Aorta (tissue), 5 donors: ENCODE measurements around the gene RIT2. TPM values are rescaled to one million over a fixed set of nuclear protein-coding genes. Genes with fewer than 3 reads are reported as not detected.

Experiments
- ATAC-seq: fragments of 200-7000 bp; cut with Tn5 transposase; one replicate; pipeline ENCODE4 v1.9.1; 2022; ENCODE audit warnings: moderate library complexity; ENCODE audit not compliant: low FRiP score
- DNase-seq, 2 donors: peaks; one replicate each; pipeline ENCODE4 v3.0.0-alpha.2; 2020
- H3K27ac ChIP-seq, 2 donors: one replicate each; pipeline ENCODE4 v1.5.1; 2013; ENCODE audit warnings: low read length in 2 of 2, mild to moderate bottlenecking in 2 of 2, moderate library complexity in 2 of 2, control low read depth in 1 of 2, inconsistent platforms in 1 of 2, low read depth in 1 of 2
- H3K27me3 ChIP-seq, 2 donors: one replicate each; pipeline ENCODE4 v1.6.1; 2013; ENCODE audit warnings: control low read depth in 1 of 2, low read length in 1 of 2, mild to moderate bottlenecking in 1 of 2, moderate library complexity in 1 of 2; ENCODE audit not compliant: insufficient read depth in 2 of 2, control insufficient read depth in 1 of 2
- H3K36me3 ChIP-seq, 2 donors: one replicate each; pipeline ENCODE4 v1.6.1; 2013; ENCODE audit warnings: control low read depth in 1 of 2, low read length in 1 of 2, mild to moderate bottlenecking in 1 of 2; ENCODE audit not compliant: insufficient read depth in 2 of 2, control insufficient read depth in 1 of 2
- H3K4me1 ChIP-seq, 2 donors: one replicate each; pipeline ENCODE4 v1.6.1; 2013; ENCODE audit warnings: low read length in 2 of 2, control low read depth in 1 of 2, mild to moderate bottlenecking in 1 of 2, moderate library complexity in 1 of 2; ENCODE audit not compliant: insufficient read depth in 2 of 2, control insufficient read depth in 1 of 2
- H3K4me3 ChIP-seq, 2 donors: one replicate each; pipeline ENCODE4 v1.5.1; 2013; ENCODE audit warnings: low read length in 2 of 2, control low read depth in 1 of 2, mild to moderate bottlenecking in 1 of 2
- H3K9me3 ChIP-seq: one replicate; pipeline ENCODE4 v1.6.1; 2013; ENCODE audit warnings: mild to moderate bottlenecking, low read length; ENCODE audit not compliant: control insufficient read depth
- WGBS, 2 donors: extraction: QIAGEN DNeasy Blood & Tissue Kit; methylation state at CpG; one replicate each; pipeline ENCODE4 v1.1.7; 2013; 5-methylcytosine and 5-hydroxymethylcytosine counted together
- intact Hi-C, 2 donors: fragments of 100-400 bp; cut with DNase I; formaldehyde crosslinking; loops; one replicate each; pipeline versions ENCODE4 v1.14.2 to v1.15.0; 2022
- polyA plus RNA-seq, 2 donors: library from polyadenylated mRNA; stranded (reverse); fragments of 200-250 nt; gene quantifications; one replicate each; pipeline ENCODE4 v1.2.3, GENCODE V29; 2013
- total RNA-seq, 2 donors: library from RNA; stranded (reverse); fragmentation: NEBNext Ultra II Directional; extraction: Animal tissue kit (Norgen Biotek cat#: 25700); gene quantifications; one replicate each; pipeline ENCODE4 v1.2.1, GENCODE V29; 2021
- donor health status: healthy with polysubstance abuse.
- donor health status: Bipolar disorder and iron deficiency.
- donor health status: DM: no; HTN: no; CAD: no.
- donor health status: DM: no; HTN: no; CAD: no.
- donor health status: DM: yes; HTN: yes; CAD: no.

RIT2 gene
- total and polyA plus RNA-seq, 4 donors: 2.9 TPM; not detected in 3

- H3K4me1 ChIP-seq: no peaks in the 10 kb centered on the region
- intact Hi-C loops: no loop called here
- H3K36me3 ChIP-seq: no peaks in the 10 kb centered on the region
- H3K9me3 ChIP-seq: no peaks in the 10 kb centered on the region
- H3K27me3 ChIP-seq: no peaks in the 10 kb centered on the region
- H3K27ac ChIP-seq: no peak overlapping the region
- no peak overlapping the region for H3K4me3 ChIP-seq
- DNase-seq (no peak), ATAC-seq (no peak)
- 60 to 76% methylated on average over 4 of the region's 4 CpGs for WGBS, 2 donors
These were observed 71.9 kb downstream of the RIT2 start for GRCh38 chr18:43043626-43044025.

GRCh38 chr18:43040281-43040680, 75.2 kb downstream of the RIT2 start:
- intact Hi-C loops: no loop called here
- Histone ChIP-seq H3K36me3 (no peaks in the 10 kb centered on the region), H3K27ac (no peak overlapping the region), H3K4me1 (no peaks in the 10 kb centered on the region), H3K9me3 (no peaks in the 10 kb centered on the region), H3K27me3 (no peaks in the 10 kb centered on the region), H3K4me3 (no peak overlapping the region)
- 38 to 67% methylated on average over 2 of the region's 2 CpGs for WGBS, 2 donors
- DNase-seq (no peak), ATAC-seq (no peak)

GRCh38 chr18:43034683-43035500, 80.6 kb downstream of the RIT2 start:
- Histone ChIP-seq H3K27me3 (no peaks in the 10 kb centered on the region), H3K27ac (no peak overlapping the region), H3K4me1 (no peaks in the 10 kb centered on the region), H3K9me3 (no peaks in the 10 kb centered on the region), H3K4me3 (no peak overlapping the region), H3K36me3 (no peaks in the 10 kb centered on the region)
- DNase-seq (no peak), ATAC-seq (no peak)
- intact Hi-C loops: no loop called here
- WGBS, 2 donors: 48 to 50% methylated on average over 2 of the region's 2 CpGs

GRCh38 chr18:43031169-43031568, 84.3 kb downstream of the RIT2 start:
- 29 to 45% methylated on average over 1 of the region's 1 CpG for WGBS, 2 donors
- DNase-seq: no peak
- Histone ChIP-seq H3K36me3 (no peaks in the 10 kb centered on the region), H3K9me3 (no peaks in the 10 kb centered on the region), H3K4me3 (no peak overlapping the region), H3K27me3 (no peaks in the 10 kb centered on the region), H3K27ac (no peak overlapping the region), H3K4me1 (no peaks in the 10 kb centered on the region)
- intact Hi-C loops: no loop called here
- ATAC-seq: no peak

- no peaks in the 10 kb centered on the region for H3K36me3 ChIP-seq
- intact Hi-C loops: no loop called here
- DNase-seq: no peak
These were observed 86.1 kb downstream of the RIT2 start for GRCh38 chr18:43029414-43029813.

GRCh38 chr18:43022874-43023273, 92.6 kb downstream of the RIT2 start:
- intact Hi-C loops: no loop called here
- H3K27me3 ChIP-seq: no peaks in the 10 kb centered on the region

More at GRCh38 chr18:43029414-43029813, 86.1 kb downstream of the RIT2 start:
- Histone ChIP-seq H3K4me3 (no peak overlapping the region), H3K4me1 (no peaks in the 10 kb centered on the region), H3K27me3 (no peaks in the 10 kb centered on the region), H3K9me3 (no peaks in the 10 kb centered on the region), H3K27ac (no peak overlapping the region)
- ATAC-seq: no peak

GRCh38 chr18:43017622-43018021, 97.9 kb downstream of the RIT2 start:
- H3K27me3 ChIP-seq: no peaks in the 10 kb centered on the region
- H3K4me1 ChIP-seq: no peaks in the 10 kb centered on the region
- H3K9me3 ChIP-seq: no peaks in the 10 kb centered on the region
- intact Hi-C loops: no loop called here
- WGBS, 2 donors: 42 to 54% methylated on average over 1 of the region's 1 CpG
- H3K36me3 ChIP-seq: no peaks in the 10 kb centered on the region
- DNase-seq (no peak), ATAC-seq (no peak)
- H3K27ac ChIP-seq: no peak overlapping the region
- no peak overlapping the region for H3K4me3 ChIP-seq

More at GRCh38 chr18:43022874-43023273, 92.6 kb downstream of the RIT2 start:
- Histone ChIP-seq H3K4me3 (no peak overlapping the region), H3K36me3 (no peaks in the 10 kb centered on the region), H3K27ac (no peak overlapping the region), H3K4me1 (no peaks in the 10 kb centered on the region), H3K9me3 (no peaks in the 10 kb centered on the region)
- ATAC-seq (no peak), DNase-seq (no peak)
- 27 to 32% methylated on average over 3 of the region's 3 CpGs for WGBS, 2 donors

GRCh38 chr18:43013486-43013885, 102.0 kb downstream of the RIT2 start:
- H3K4me3 ChIP-seq: no peak overlapping the region
- no peaks in the 10 kb centered on the region for H3K9me3 ChIP-seq
- intact Hi-C loops: no loop called here
- DNase-seq (no peak), ATAC-seq (no peak)
- no peaks in the 10 kb centered on the region for H3K4me1 ChIP-seq
- H3K36me3 ChIP-seq: no peaks in the 10 kb centered on the region
- H3K27ac ChIP-seq: no peak overlapping the region
- H3K27me3 ChIP-seq: no peaks in the 10 kb centered on the region
- 21% methylated on average over 3 of the region's 3 CpGs for WGBS, 2 donors

- Histone ChIP-seq H3K36me3 (no peaks in the 10 kb centered on the region), H3K9me3 (no peaks in the 10 kb centered on the region), H3K4me3 (no peak overlapping the region), H3K4me1 (no peaks in the 10 kb centered on the region), H3K27me3 (no peaks in the 10 kb centered on the region), H3K27ac (no peak overlapping the region)
- intact Hi-C loops: no loop called here
- WGBS, 2 donors: 50 to 67% methylated on average over 2 of the region's 2 CpGs
- no peak for DNase-seq
- no peak for ATAC-seq
These were observed 102.5 kb downstream of the RIT2 start for GRCh38 chr18:43012951-43013350.
